Caco-2 (cell line): ENCODE measurements around the gene GJD2. TPM values are rescaled to one million over a fixed set of nuclear protein-coding genes. Genes with fewer than 3 reads are reported as not detected.

ENCODE experiments used
- BruUV-seq: library from RNA; stranded (reverse); fragments of 400-500 nt; replicated peaks from 2 replicates; lab custom pipeline; 2021; lab: Mats Ljungman, UMichigan
- CTCF ChIA-PET: fragments of 300-600 bp; sonication (Branson Sonifier 250); formaldehyde crosslinking; loops from one replicate; lab custom pipeline; 2022; ENCODE audit warnings: antibody characterized with exemption; lab: Charles Lee
- POLR2A ChIA-PET: fragments of 300-600 bp; sonication (Branson Sonifier 250); formaldehyde crosslinking; loops from one replicate; lab custom pipeline; 2022; ENCODE audit warnings: antibody characterized with exemption; lab: Charles Lee
- DNase-seq, 2 experiments: peaks; one replicate each; pipeline versions ENCODE4 v3.0.0 to v3.0.0-alpha.2; 2020 to 2022
- H3K27me3 ChIP-seq: replicated peaks from 2 replicates; pipeline ENCODE4 v1.6.0; 2011; ENCODE audit warnings: low read length; ENCODE audit not compliant: control insufficient read depth, insufficient read depth
- H3K36me3 ChIP-seq: 2 replicates; pipeline ENCODE4 v1.5.1; 2011; ENCODE audit warnings: low read length; ENCODE audit not compliant: control insufficient read depth, insufficient read depth
- H3K4me1 ChIP-seq: fragments of 250-450 bp; sonication (Bioruptor Pico); 2 replicates; pipeline ENCODE4 v1.5.1; 2020; ENCODE audit warnings: mild to moderate bottlenecking
- H3K4me3 ChIP-seq: 2 replicates; pipeline ENCODE4 v1.5.1; 2011; ENCODE audit warnings: low read depth, mild to moderate bottlenecking, control low read depth, low read length
- H3K9me3 ChIP-seq: fragments of 250-450 bp; sonication (Bioruptor Pico); 2 replicates; pipeline ENCODE4 v1.5.1; 2020; ENCODE audit warnings: mild to moderate bottlenecking, moderate library complexity
- H3K27ac Mint-ChIP-seq: one replicate; pipeline ENCODE4 v1.8.0; 2022; ENCODE audit warnings: mixed read lengths; ENCODE audit not compliant: unreplicated experiment
- H3K27me3 Mint-ChIP-seq: one replicate; pipeline ENCODE4 v1.8.0; 2022; ENCODE audit warnings: mixed read lengths; ENCODE audit not compliant: insufficient read depth, unreplicated experiment
- H3K36me3 Mint-ChIP-seq: one replicate; pipeline ENCODE4 v1.8.0; 2022; ENCODE audit warnings: mild to moderate bottlenecking, mixed read lengths; ENCODE audit not compliant: insufficient read depth, unreplicated experiment
- H3K4me1 Mint-ChIP-seq: one replicate; pipeline ENCODE4 v1.8.0; 2022; ENCODE audit warnings: low read depth, mixed read lengths; ENCODE audit not compliant: unreplicated experiment
- H3K4me3 Mint-ChIP-seq: one replicate; pipeline ENCODE4 v1.8.0; 2022; ENCODE audit warnings: mild to moderate bottlenecking, moderate library complexity, mixed read lengths; ENCODE audit not compliant: unreplicated experiment
- H3K9me3 Mint-ChIP-seq: one replicate; pipeline ENCODE4 v1.8.0; 2022; ENCODE audit warnings: mixed read lengths; ENCODE audit not compliant: unreplicated experiment
- CTCF ChIP-seq, 2 experiments: fragments of 200-600 bp in 1 of 2; IDR thresholded peaks; 1 replicate in 1 of 2; 2 replicates in 1 of 2; pipeline versions ENCODE4 v1.5.1 to v1.8.0; 2011 to 2022; ENCODE audit warnings: antibody characterized with exemption in 1 of 2, control low read depth in 1 of 2, inconsistent platforms in 1 of 2, low read depth in 1 of 2, low read length in 1 of 2, mild to moderate bottlenecking in 1 of 2, moderate library complexity in 1 of 2; ENCODE audit not compliant: insufficient read depth in 1 of 2, severe bottlenecking in 1 of 2, unreplicated experiment in 1 of 2
- intact Hi-C: fragments of 100-400 bp; cut with micrococcal nuclease; formaldehyde crosslinking; loops from one replicate; pipeline ENCODE4 v1.10.0; 2022; ENCODE audit not compliant: unreplicated experiment
- total RNA-seq: library from RNA; stranded (reverse); gene quantifications from 2 replicates; pipeline ENCODE4 v1.2.3, GENCODE V29; 2022

Gene GJD2
- total RNA-seq, 1 experiment from 2014 or later = not detected

GRCh38 chr15:34726406-34727100 lies 28.2 kb downstream of the GJD2 start:
- no peak overlapping the region for H3K4me3 Mint-ChIP-seq
- BruUV-seq = no TSS peak
- H3K9me3 Mint-ChIP-seq = no peaks in the 10 kb centered on the region
- no peaks in the 10 kb centered on the region for H3K27me3 ChIP-seq
- ChIA-PET POLR2A (no interaction called here), CTCF (no interaction called here)
- peaks cover 22% of the 10 kb centered on the region for H3K27me3 Mint-ChIP-seq
- DNase-seq = no peak
- no peak for TF ChIP-seq CTCF (IDR thresholded peaks at IDR 0.05; ENCODE audit: insufficient read depth in 1 of 2, low read depth in 1 of 2, low read length in 1 of 2, severe bottlenecking in 1 of 2, unreplicated experiment in 1 of 2)
- no peaks in the 10 kb centered on the region for H3K9me3 ChIP-seq
- H3K4me1 Mint-ChIP-seq = peaks cover 1% of the 10 kb centered on the region
- intact Hi-C loops = no loop called here
- H3K4me1 ChIP-seq = no peaks in the 10 kb centered on the region
- no peak overlapping the region for H3K27ac Mint-ChIP-seq
- no peaks in the 10 kb centered on the region for H3K36me3 ChIP-seq
- H3K4me3 ChIP-seq = no peak overlapping the region
- H3K36me3 Mint-ChIP-seq = no peaks in the 10 kb centered on the region

GRCh38 chr15:34725556-34725955 lies 29.2 kb downstream of the GJD2 start:
- no peaks in the 10 kb centered on the region for H3K36me3 ChIP-seq
- no peaks in the 10 kb centered on the region for H3K4me1 ChIP-seq
- peaks cover 6% of the 10 kb centered on the region for H3K4me1 Mint-ChIP-seq
- H3K27ac Mint-ChIP-seq = no peak overlapping the region
- TF ChIP-seq CTCF (IDR thresholded peaks at IDR 0.05; ENCODE audit: insufficient read depth in 1 of 2, low read depth in 1 of 2, low read length in 1 of 2, severe bottlenecking in 1 of 2, unreplicated experiment in 1 of 2) = no peak
- no TSS peak for BruUV-seq
- no peaks in the 10 kb centered on the region for H3K36me3 Mint-ChIP-seq
- H3K9me3 Mint-ChIP-seq = no peaks in the 10 kb centered on the region
- no peaks in the 10 kb centered on the region for H3K9me3 ChIP-seq
- CTCF ChIA-PET = no interaction called here
- no peak overlapping the region for H3K4me3 ChIP-seq
- POLR2A ChIA-PET = no interaction called here
- intact Hi-C loops = no loop called here
- no peak for DNase-seq
- H3K27me3 Mint-ChIP-seq = peaks cover 22% of the 10 kb centered on the region
- H3K4me3 Mint-ChIP-seq = no peak overlapping the region
- H3K27me3 ChIP-seq = no peaks in the 10 kb centered on the region

- Mint-ChIP-seq H3K36me3 (no peaks in the 10 kb centered on the region), H3K4me1 (peaks cover 6% of the 10 kb centered on the region), H3K27ac (no peak overlapping the region), H3K4me3 (no peak overlapping the region), H3K9me3 (no peaks in the 10 kb centered on the region), H3K27me3 (peaks cover 25% of the 10 kb centered on the region)
- BruUV-seq = no TSS peak
- Histone ChIP-seq H3K27me3 (no peaks in the 10 kb centered on the region; the same call in 1 of the 2 replicates), H3K4me1 (no peaks in the 10 kb centered on the region), H3K36me3 (no peaks in the 10 kb centered on the region), H3K4me3 (no peak overlapping the region), H3K9me3 (no peaks in the 10 kb centered on the region)
- no peak for DNase-seq
- ChIA-PET CTCF (no interaction called here), POLR2A (no interaction called here)
- intact Hi-C loops = no loop called here
- TF ChIP-seq CTCF (IDR thresholded peaks at IDR 0.05; ENCODE audit: insufficient read depth in 1 of 2, low read depth in 1 of 2, low read length in 1 of 2, severe bottlenecking in 1 of 2, unreplicated experiment in 1 of 2) = no peak
These were observed 30.3 kb downstream of the GJD2 start for GRCh38 chr15:34724481-34724880.
